GM19328 (cell line): ENCODE measurements around the gene C4A.
"Not testable (repeated sequence)": the region's sequence is repeated elsewhere in the genome, so short reads cannot be mapped to it uniquely, and the experiment has no call there.

Experiments used
- ATAC-seq: cut with Tn5 transposase; IDR thresholded peaks from one replicate; pipeline ENCODE4 v1.9.1; 2021; ENCODE audit warnings: mild to moderate bottlenecking, moderate library complexity; ENCODE audit not compliant: unreplicated experiment

C4A gene

DNA sequence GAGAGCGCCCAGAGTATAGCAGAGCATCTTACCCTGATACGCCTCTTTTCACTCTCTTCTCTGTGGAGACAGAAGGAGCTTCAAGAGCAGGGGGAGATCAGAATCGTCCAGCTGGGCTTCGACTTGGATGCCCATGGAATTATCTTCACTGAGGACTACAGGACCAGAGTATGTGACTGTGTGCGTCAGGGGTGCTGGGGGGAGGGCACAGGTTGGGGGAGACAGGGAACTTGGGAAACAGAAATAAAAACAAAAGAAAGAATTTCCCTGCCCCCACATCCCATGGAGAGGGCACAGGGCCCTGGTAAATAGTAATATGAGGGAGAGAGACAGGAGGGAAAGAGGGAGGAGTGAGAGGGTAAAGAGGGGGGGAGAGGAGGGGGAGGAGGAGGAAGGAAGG lies 3.0 kb upstream of the C4A start:
- ATAC-seq = no peak

DNA sequence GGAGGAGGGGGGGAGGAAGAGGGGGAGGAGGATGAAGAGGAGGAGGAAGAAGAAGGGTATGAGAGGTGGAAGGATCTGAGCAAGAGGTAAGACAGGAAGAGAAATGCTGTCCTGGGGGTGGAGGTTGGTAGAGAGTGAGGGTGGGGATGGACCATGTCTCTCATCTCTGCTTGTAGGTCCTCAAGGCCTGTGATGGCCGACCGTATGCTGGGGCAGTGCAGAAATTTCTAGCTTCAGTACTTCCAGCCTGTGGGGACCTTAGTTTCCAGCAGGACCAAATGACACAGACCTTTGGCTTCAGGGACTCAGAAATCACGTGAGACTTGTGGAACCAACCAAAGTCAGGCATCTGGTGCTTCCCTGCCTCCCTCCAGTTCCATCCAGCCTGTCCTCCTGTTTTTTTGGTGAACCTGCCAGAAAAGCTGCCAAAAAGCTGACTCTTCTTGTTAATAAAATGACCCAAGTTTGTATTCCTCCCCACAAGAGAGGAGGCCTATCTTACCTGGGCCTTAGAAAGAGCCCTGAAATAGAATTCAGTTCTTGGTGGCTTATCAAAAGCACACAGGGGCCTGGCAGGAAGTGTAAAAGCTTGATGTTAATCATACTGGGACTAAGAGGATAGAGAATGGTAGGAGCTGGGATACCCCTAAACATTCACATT lies 2.5 kb upstream of the C4A start:
- no peak for ATAC-seq

DNA sequence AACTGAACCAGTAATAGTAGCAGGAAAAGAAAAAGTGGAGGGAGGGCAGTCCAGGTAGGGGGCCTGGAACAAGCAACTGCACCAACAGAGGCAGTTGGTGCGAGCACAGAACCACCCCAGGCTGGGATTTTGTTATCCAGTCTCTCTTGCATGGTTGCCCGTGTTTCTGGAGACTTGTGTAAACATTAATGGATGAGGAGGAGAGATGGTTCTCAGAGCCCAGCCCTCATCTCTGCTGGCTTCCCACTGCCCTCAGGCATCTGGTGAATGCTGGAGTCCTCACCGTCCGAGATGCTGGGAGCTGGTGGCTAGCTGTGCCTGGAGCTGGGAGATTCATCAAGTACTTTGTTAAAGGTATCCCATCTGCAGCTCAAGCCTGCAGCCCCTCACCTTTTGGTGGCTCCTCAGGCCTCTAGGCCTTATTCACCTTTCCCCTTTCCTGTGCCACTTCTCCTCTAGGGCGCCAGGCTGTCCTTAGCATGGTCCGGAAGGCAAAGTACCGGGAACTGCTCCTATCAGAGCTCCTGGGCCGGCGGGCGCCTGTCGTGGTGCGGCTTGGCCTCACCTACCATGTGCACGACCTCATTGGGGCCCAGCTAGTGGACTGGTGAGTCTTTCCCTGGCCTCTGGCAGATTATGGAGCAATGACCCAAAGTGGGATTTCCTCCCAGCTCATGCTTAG lies 1.5 kb upstream of the C4A start:
- not testable (repeated sequence) for ATAC-seq

DNA sequence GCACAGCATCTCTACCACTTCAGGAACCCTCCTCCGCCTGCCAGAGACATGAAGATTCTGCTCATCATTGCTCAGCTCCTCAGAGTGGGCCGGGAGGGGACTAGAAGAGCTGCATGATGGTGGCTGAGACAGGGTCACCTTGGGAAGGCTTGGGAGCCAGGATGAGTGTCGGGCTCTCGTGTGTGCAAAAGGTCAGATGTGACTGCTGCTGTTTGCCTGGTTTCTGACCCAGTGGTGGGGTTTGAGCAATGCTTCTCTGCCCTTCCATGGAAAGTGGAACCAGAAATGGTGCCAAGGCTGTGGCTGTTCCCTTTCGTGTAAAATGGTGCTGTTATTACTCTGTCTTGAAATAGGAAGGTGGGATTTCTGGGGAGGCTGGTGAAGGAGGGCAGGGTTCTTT lies 859 bp upstream of the C4A start:
- not testable (repeated sequence) for ATAC-seq

DNA sequence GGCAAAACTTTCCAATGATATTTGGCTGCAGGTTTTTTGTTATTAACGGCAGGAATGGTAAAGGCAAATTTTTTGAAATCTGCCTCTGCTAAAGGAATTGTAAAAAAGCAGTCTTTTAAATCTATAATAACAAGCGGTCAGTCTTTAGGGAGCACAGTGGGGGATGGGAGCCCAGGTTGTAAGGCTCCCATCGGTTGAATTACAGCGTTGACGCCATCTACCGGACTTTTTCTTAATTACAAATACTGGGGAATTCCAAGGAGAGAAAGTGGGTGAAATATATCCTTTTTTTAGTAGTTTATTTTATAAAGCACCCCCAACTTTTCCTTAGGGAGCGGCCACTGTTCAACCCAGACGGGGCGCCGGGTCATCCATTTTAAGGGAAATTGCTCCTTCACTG lies 7.5 kb downstream of the C4A start:
- not testable (repeated sequence) for ATAC-seq

DNA sequence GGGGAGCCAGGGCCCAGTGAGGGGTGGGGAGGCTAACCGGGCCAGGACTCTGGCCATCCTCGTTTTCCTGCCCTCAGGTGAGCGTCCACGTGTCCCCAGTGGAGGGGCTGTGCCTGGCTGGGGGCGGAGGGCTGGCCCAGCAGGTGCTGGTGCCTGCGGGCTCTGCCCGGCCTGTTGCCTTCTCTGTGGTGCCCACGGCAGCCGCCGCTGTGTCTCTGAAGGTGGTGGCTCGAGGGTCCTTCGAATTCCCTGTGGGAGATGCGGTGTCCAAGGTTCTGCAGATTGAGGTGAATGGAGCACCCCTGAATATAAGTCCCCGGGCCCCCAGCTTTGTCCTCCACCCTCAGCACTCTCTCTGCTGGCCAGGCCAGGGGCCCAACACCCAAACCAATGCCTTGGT lies 12.6 kb downstream of the C4A start:
- ATAC-seq = not testable (repeated sequence)

DNA sequence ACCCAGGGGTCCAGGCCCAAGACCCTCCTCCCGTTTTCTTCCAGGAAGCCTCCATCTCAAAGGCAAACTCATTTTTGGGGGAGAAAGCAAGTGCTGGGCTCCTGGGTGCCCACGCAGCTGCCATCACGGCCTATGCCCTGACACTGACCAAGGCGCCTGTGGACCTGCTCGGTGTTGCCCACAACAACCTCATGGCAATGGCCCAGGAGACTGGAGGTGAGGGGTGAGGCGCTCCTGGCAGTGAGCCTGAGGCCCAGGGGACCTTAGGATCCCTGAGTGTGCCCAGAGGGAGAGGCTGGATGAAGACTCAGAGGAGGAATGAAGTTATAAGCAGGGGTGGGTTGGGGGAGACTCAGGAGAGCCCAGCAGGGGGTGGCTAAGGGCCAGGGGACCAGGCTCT lies 14.5 kb downstream of the C4A start:
- not testable (repeated sequence) for ATAC-seq

DNA sequence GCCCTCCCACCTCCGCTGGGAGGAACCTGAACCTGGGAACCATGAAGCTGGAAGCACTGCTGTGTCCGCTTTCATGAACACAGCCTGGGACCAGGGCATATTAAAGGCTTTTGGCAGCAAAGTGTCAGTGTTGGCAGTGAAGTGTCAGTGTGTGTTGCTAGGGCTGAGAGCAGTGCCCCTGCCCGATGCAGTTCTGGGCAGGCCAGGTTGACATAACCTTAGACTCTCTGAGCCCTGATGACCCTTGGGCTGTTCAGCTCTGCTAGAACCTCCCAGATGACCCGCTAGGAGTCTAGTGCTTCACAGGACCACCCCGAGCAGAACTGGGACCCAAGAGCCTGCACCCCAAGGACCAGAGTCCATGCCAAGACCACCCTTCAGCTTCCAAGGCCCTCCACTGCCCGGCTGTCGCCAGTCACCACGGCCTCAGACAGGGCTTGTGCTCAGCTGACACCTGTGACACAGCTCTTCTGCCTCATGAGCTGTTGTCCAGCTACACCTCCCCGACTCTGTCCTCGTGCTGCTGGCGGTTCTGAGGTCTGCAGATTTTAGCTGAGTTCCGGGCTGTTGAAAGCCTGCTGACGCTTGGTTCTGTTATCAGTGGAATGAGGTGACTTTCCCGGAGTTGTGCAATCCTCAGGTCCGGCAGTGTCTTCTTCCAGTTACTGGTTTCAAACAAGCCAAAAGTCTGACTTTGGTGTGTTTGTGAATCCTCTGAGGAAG lies 20.9 kb downstream of the C4A start:
- ATAC-seq = not testable (repeated sequence)

DNA sequence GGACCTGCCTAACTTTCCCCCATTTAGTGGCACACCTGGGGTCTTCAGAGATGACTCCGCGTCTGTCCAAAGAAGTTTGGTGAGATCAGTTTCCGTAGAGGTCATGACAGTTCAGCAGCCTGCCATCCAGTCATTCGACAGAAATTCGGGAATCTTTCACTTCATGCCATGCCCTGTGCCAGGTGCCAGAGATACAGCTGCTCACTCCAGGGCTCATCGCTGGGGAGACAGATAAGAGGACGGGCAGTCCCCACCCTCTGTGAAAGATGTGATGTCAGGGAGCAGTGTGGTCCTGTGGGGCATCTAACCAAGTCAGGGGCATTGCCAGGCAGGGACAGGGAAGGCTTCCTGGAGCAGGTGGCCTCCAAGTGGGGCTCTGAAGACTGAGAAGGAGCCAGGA lies 21.4 kb downstream of the C4A start:
- not testable (repeated sequence) for ATAC-seq

DNA sequence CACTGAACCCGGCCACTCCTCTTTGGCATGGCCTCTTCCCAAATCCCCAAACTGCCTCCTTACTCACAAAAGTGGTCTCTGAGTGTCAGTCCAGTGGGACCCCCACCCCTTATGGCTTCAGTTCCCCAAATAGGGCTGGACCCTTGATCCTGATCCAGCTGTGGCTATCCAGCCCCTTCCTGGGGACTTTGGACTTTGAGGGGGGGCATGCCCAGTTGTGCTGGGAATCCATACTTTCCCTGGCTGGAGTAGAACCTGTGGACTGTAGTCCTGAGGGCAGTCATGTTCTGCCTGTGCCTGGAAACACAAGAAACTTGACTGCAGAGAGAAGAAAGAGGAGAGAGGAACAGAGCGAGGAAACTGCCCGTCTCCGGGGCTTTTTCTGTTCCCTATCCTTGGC lies 22.5 kb downstream of the C4A start:
- ATAC-seq = not testable (repeated sequence)

DNA sequence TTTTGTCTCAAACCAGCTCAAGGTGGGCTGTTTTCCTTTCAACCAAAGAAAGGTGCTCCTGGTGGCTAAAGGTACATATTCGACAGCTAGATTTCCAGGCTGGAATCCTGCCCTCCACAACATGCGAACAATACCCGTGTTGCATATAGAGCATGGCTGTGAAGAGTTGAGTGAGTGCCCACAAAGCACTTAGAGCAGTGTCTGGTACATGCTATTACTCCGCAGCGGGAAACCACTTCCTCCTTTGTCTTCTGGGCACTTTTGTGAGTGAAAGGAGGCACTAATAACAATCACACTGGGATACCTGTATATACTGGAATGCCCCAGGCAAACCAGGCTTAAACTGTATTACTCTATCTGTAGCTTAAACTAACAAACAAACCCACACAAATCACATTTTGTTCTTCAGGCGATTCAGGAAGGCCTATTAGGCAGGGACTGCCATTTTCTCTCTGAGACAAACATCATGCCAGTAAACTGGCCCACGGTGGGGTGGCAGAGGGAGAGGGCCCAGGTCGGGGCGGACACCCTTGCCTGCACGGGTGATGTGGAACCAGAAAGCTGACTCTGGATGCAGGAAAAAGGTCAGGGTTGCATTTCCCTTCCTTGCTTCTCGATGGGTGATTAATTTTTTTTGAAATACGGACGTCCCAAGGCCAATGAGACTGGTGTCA lies 23.1 kb downstream of the C4A start:
- ATAC-seq = not testable (repeated sequence)

DNA sequence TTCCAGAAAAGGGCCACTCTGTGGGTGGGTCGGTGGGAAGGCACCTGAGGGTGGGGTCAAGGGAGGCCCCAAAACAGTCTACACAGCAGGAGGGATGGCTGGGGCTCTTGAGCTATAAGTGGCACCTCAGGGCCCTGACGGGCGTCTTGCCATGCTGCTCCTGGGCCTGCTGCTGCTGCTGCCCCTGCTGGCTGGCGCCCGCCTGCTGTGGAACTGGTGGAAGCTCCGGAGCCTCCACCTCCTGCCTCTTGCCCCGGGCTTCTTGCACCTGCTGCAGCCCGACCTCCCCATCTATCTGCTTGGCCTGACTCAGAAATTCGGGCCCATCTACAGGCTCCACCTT lies 23.7 kb downstream of the C4A start:
- not testable (repeated sequence) for ATAC-seq

DNA sequence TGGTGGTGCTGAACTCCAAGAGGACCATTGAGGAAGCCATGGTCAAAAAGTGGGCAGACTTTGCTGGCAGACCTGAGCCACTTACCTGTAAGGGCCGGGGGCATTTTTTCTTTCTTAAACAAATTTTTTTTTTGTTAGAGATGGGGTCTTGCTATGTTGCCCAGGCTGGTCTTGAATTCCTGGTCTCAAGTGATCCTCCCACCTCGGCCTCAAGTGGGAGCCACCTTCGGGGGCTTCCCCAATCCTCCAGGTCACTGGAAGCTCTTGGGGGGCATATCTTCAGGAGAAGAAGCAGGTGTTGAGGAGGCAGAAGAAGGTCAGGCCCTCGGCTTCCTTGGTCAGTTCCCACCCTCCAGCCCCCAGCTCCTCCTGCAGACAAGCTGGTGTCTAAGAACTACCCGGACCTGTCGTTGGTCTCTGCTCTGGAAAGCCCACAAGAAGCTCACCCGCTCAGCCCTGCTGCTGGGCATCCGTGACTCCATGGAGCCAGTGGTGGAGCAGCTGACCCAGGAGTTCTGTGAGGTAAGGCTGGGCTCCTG lies 24.2 kb downstream of the C4A start:
- not testable (repeated sequence) for ATAC-seq

DNA sequence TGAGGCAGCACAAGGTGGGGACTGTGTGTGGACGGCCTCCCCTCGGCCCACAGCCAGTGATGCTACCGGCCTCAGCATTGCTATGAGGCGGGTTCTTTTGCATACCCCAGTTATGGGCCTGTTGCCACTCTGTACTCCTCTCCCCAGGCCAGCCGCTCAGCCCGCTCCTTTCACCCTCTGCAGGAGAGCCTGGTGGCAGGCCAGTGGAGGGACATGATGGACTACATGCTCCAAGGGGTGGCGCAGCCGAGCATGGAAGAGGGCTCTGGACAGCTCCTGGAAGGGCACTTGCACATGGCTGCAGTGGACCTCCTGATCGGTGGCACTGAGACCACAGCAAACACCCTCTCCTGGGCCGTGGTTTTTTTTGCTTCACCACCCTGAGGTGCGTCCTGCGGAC lies 25.2 kb downstream of the C4A start:
- not testable (repeated sequence) for ATAC-seq

DNA sequence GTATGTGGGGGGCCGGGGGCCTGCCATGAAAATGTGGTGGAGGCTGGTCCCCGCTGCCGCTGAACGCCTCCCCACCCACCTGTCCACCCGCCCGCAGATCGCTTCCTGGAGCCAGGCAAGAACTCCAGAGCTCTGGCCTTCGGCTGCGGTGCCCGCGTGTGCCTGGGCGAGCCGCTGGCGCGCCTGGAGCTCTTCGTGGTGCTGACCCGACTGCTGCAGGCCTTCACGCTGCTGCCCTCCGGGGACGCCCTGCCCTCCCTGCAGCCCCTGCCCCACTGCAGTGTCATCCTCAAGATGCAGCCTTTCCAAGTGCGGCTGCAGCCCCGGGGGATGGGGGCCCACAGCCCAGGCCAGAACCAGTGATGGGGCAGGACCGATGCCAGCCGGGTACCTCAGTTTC lies 26.2 kb downstream of the C4A start:
- ATAC-seq = not testable (repeated sequence)

DNA sequence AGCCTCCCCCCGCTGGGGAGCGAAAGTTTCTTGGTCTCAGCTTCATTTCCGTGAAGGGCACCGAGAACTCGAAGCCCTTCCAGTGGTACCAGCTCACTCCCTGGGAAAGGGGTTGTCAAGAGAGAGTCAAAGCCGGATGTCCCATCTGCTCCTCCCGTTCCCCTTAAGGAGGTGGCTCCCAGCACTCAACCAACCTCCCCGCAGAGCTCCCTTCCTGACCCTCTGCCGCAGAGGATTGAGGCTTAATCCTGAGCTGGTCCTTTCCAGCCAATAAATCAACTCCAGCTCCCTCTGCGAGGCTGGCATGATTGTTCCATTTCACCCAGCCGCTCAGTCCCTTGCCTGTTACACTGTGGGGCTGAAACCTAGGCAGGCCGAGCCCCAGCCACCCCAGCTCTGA lies 26.8 kb downstream of the C4A start:
- not testable (repeated sequence) for ATAC-seq

DNA sequence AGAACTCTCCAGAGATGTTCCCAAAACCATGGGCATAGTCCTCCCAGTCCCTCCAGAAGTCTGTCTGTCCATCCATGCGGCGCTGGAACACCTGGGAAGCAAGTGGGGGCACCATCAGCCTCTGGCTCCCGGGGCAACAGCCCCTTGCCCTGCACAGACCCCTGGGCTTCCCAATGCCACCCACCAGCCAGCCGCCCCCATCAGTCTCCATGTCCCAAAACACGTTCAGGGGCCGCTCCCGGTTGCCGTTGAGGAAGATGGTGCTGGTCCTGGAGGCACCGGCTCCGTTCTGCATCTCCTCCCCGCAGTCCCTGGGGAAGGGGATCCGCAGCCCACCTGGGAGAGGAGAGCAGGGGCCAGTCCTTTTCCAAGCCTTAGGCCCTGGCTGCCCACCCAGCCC lies 27.7 kb downstream of the C4A start:
- not testable (repeated sequence) for ATAC-seq

DNA sequence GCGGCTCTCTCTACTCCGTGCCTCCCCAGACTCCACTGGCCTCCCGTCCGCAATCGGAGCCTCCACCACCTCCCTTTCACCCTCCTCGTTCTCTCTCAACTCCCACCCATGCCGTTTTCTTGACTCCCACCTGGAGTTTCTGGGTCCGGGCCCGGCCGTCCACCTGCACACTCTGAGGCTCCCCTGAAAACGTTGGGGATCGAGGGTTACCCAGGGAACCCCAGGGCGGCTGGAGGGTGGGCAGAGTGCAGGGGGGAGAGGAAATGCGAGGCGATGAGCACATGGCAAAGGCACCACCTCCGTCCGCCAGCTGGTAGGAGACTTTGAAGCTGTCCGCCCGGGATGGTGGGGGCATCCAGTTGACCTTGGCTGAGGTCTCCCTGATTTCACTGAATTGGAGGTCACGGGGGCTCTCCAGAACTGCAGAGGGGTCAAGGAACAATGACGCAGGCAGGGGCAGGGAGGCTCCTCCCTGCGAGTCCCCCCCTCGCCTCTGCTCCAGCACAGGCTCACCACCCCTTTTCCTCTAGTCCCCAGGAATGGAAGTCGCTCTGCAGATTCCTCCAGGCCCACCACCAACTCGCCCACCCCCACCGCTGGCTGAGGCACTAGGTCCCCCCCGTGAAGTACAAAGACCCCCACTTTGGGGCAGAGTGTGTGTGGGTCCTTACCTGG lies 29.1 kb downstream of the C4A start:
- not testable (repeated sequence) for ATAC-seq

DNA sequence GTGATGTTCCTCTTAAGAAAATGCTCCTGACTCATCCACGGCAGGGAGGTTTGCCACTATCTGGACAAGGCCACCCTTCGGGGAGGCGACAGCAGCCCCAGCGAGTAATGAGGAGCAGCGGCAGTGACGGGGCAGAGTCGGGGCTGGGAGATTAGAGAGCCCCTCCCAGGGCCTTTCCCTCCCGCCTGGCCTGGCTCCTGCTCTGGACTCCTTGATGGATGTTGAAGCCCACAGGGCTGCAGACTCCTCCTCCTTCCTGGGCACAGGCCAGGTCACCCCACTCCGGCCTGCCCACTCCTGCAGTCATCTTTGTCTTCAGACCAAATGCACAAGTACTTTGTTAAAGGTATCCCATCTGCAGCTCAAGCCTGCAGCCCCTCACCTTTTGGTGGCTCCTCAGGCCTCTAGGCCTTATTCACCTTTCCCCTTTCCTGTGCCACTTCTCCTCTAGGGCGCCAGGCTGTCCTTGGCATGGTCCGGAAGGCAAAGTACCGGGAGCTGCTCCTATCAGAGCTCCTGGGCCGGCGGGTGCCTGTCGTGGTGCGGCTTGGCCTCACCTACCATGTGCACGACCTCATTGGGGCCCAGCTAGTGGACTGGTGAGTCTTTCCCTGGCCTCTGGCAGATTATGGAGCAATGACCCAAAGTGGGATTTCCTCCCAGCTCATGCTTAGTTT lies 31.2 kb downstream of the C4A start:
- ATAC-seq = not testable (repeated sequence)

DNA sequence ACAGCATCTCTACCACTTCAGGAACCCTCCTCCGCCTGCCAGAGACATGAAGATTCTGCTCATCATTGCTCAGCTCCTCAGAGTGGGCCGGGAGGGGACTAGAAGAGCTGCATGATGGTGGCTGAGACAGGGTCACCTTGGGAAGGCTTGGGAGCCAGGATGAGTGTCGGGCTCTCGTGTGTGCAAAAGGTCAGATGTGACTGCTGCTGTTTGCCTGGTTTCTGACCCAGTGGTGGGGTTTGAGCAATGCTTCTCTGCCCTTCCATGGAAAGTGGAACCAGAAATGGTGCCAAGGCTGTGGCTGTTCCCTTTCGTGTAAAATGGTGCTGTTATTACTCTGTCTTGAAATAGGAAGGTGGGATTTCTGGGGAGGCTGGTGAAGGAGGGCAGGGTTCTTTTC lies 31.9 kb downstream of the C4A start:
- not testable (repeated sequence) for ATAC-seq
